ENCODE results near the gene TNFRSF13B. TPM values are rescaled to one million over a fixed set of nuclear protein-coding genes. Genes with fewer than 3 reads are reported as not detected.

Gene TNFRSF13B
- total and polyA plus RNA-seq, 2 experiments from 2014 or later = 0.24 TPM; not detected in 1

- TF ChIP-seq ZNF462 (CRISPR knock-in tag; IDR thresholded peaks at IDR 0.05) = no peak
- TF ChIP-seq JUNB (IDR thresholded peaks at IDR 0.05; ENCODE audit: unreplicated experiment) = no peak
- no peak for TF ChIP-seq ETS1 (IDR thresholded peaks at IDR 0.05)
Measured at GRCh38 chr17:16980813-16981731, 9.2 kb upstream of the TNFRSF13B start (continued).

- Histone ChIP-seq H3K27ac (ENCODE audit: low read depth) (no peak overlapping the region), H3K4me3 (no peak overlapping the region), H4K20me1 (replicated peaks; ENCODE audit: insufficient read depth) (no peaks in the 10 kb centered on the region), H3K36me3 (ENCODE audit: insufficient read depth) (no peaks in the 10 kb centered on the region), H3K9me2 (ENCODE audit: insufficient read depth) (no peaks in the 10 kb centered on the region), H2AFZ (no peak overlapping the region), H3K27me3 (ENCODE audit: insufficient read depth) (no peaks in the 10 kb centered on the region), H3K4me1 (ENCODE audit: insufficient read depth) (no peaks in the 10 kb centered on the region), H3K79me2 (replicated peaks; ENCODE audit: insufficient read depth) (no peaks in the 10 kb centered on the region), H3K4me2 (no peak overlapping the region), H3F3A (replicated peaks; ENCODE audit: low read depth) (no peaks in the 10 kb centered on the region)
- H3K4me3 Mint-ChIP-seq = no peak overlapping the region
- H3K27me3 Mint-ChIP-seq (ENCODE audit: insufficient read depth, low read depth, poor library complexity) = peaks cover 1% of the 10 kb centered on the region
- H3K36me3 Mint-ChIP-seq (ENCODE audit: low read depth) = no peaks in the 10 kb centered on the region
- DNase-seq (ENCODE audit: low spot score) = no peak
- ATAC-seq = no peak
- peaks cover 6% of the 10 kb centered on the region; the same call in 2 of the 3 replicates for H3K4me1 Mint-ChIP-seq
- no peak overlapping the region for H3K27ac Mint-ChIP-seq
- no peaks in the 10 kb centered on the region for H3K9me3 Mint-ChIP-seq
- no peak for TF ChIP-seq JUNB (IDR thresholded peaks at IDR 0.05; ENCODE audit: unreplicated experiment)
- TF ChIP-seq NANOG (IDR thresholded peaks at IDR 0.05; ENCODE audit: borderline replicate concordance) = no peak
- TF ChIP-seq CTCF (conservative IDR thresholded peaks at IDR 0.05; ENCODE audit: low read depth in 2 of 2) = no peak
- no peak for TF ChIP-seq EZH2 (IDR thresholded peaks at IDR 0.05; ENCODE audit: low read depth, unreplicated experiment)
- TF ChIP-seq ZNF331 (CRISPR knock-in tag; IDR thresholded peaks at IDR 0.05; ENCODE audit: low read depth) = no peak
- TF ChIP-seq REST (IDR thresholded peaks at IDR 0.05; ENCODE audit: unreplicated experiment) = no peak
- no peak for TF ChIP-seq ETS1 (IDR thresholded peaks at IDR 0.05)
- TF ChIP-seq ZNF114 (CRISPR knock-in tag; IDR thresholded peaks at IDR 0.05) = no peak
Measured at GRCh38 chr17:16980061-16980460, 8.1 kb upstream of the TNFRSF13B start.
